A673 (cell line): Measurements from ENCODE around the gene LCN10.

Source experiments
- CTCF ChIP-seq: fragments of 300-800, 200-600 bp; sonication (generic); conservative IDR thresholded peaks from 2 replicates; pipeline ENCODE4 v1.5.1; 2017; ENCODE audit warnings: low read depth, mild to moderate bottlenecking, antibody characterized with exemption, low read length, moderate library complexity, mixed read lengths
- EZH2 ChIP-seq: fragments of 200-600 bp; sonication (generic); IDR thresholded peaks from 2 replicates; pipeline ENCODE4 v1.6.1; 2017; ENCODE audit warnings: borderline replicate concordance, low read depth, mild to moderate bottlenecking, mixed read lengths, antibody characterized with exemption, low read length; ENCODE audit not compliant: poor library complexity, severe bottlenecking

GRCh38 chr9:136775191-136775590, 32.5 kb upstream of the LCN10 start:
- no peak for TF ChIP-seq CTCF
- TF ChIP-seq EZH2: no peak
